Mammary epithelial cell (primary cell): Measurements from ENCODE around the gene CFAP74.

Experiments used
- EZH2 ChIP-seq: IDR thresholded peaks from 2 replicates; pipeline ENCODE4 v1.6.1; 2012; ENCODE audit warnings: low read length, inconsistent platforms, borderline replicate concordance
- TF ChIP-seq, protein P1 (sequence below), 2 donors: IDR thresholded peaks in 1 of 2; conservative IDR thresholded peaks in 1 of 2; 2 replicates each; pipeline ENCODE4 v1.5.1; 2011 to 2012; ENCODE audit warnings: inconsistent platforms in 2 of 2, low read length in 2 of 2, mild to moderate bottlenecking in 2 of 2, control low read depth in 1 of 2, low read depth in 1 of 2; ENCODE audit not compliant: insufficient read depth in 1 of 2; ENCODE audit errors: extremely low read depth in 1 of 2

DNA sequence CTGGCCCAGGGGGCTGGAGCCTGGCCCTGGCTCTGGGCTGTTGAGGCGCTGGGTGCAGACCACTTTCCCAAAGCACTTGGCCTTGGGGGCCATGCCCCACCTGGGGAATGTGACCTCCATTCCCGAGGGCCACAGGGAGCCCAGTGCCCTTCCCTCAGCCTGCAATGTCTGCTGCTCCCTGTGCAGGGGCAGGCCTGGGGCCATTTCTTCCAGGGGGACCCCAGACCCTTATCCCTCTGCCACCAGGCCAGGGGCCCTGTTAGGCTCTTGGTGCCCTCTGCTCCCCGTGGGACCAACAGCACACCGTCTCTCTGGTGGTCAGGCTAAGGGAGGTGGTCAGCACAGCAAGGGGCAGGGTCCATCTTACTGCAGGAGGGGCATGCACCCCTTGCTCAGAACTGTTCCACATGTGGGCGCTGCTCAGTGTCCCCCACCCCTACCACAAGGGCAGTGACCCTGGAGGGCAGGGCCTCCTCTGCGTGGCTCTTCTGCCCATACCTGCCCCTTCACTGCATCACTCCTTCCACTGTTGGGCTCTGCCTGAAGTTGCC is 83.5 kb downstream of the CFAP74 start:
- TF ChIP-seq, protein P1, sequence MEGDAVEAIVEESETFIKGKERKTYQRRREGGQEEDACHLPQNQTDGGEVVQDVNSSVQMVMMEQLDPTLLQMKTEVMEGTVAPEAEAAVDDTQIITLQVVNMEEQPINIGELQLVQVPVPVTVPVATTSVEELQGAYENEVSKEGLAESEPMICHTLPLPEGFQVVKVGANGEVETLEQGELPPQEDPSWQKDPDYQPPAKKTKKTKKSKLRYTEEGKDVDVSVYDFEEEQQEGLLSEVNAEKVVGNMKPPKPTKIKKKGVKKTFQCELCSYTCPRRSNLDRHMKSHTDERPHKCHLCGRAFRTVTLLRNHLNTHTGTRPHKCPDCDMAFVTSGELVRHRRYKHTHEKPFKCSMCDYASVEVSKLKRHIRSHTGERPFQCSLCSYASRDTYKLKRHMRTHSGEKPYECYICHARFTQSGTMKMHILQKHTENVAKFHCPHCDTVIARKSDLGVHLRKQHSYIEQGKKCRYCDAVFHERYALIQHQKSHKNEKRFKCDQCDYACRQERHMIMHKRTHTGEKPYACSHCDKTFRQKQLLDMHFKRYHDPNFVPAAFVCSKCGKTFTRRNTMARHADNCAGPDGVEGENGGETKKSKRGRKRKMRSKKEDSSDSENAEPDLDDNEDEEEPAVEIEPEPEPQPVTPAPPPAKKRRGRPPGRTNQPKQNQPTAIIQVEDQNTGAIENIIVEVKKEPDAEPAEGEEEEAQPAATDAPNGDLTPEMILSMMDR (conservative IDR thresholded peaks at IDR 0.05 in 1 of 2, IDR thresholded peaks at IDR 0.05 in 1 of 2; ENCODE audit: extremely low read depth in 1 of 2, insufficient read depth in 1 of 2, low read depth in 1 of 2, low read length in 2 of 2) = no peak
- no peak for TF ChIP-seq EZH2
